Loucy (cell line): ENCODE data around the gene EOLA2.

Experiments used
- EZH2phosphoT487 ChIP-seq: fragments of 200-600 bp; IDR thresholded peaks from 2 replicates; pipeline ENCODE4 v1.6.1; 2018; ENCODE audit warnings: antibody characterized with exemption, mild to moderate bottlenecking, moderate library complexity, borderline replicate concordance
- TF ChIP-seq, protein P1 (sequence below): fragments of 200-600 bp; sonication (generic); conservative IDR thresholded peaks from 2 replicates; pipeline ENCODE4 v1.5.1; 2014; ENCODE audit warnings: mild to moderate bottlenecking, antibody characterized with exemption, low read length

DNA sequence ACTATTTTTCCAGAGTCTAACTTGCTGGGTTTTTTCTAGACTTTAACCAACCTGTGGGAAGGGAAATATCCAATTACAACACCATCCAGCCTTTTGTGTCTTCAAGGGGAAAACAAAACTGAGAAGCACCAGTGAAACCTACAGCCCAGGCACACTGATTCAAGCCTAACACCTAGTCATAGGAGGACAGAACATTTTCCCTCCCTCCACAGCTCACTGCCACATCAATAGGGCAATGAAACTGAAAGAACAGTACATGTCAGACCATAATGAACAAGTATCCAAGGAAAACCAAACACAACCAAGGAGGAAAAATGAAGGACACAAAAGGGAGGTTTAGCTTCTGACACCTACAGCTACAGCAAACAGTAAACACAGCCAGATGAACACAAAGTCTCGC lies 39.7 kb downstream of the EOLA2 start:
- TF ChIP-seq, protein P1, sequence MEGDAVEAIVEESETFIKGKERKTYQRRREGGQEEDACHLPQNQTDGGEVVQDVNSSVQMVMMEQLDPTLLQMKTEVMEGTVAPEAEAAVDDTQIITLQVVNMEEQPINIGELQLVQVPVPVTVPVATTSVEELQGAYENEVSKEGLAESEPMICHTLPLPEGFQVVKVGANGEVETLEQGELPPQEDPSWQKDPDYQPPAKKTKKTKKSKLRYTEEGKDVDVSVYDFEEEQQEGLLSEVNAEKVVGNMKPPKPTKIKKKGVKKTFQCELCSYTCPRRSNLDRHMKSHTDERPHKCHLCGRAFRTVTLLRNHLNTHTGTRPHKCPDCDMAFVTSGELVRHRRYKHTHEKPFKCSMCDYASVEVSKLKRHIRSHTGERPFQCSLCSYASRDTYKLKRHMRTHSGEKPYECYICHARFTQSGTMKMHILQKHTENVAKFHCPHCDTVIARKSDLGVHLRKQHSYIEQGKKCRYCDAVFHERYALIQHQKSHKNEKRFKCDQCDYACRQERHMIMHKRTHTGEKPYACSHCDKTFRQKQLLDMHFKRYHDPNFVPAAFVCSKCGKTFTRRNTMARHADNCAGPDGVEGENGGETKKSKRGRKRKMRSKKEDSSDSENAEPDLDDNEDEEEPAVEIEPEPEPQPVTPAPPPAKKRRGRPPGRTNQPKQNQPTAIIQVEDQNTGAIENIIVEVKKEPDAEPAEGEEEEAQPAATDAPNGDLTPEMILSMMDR = no peak
- no peak for TF ChIP-seq EZH2phosphoT487
